SIG-M5 (cell line): ENCODE data around the gene LRP3.

ENCODE experiments used
- DNase-seq: peaks from one replicate; lab custom pipeline; 2025; lab: John Stamatoyannopoulos, UW

Gene LRP3

DNA sequence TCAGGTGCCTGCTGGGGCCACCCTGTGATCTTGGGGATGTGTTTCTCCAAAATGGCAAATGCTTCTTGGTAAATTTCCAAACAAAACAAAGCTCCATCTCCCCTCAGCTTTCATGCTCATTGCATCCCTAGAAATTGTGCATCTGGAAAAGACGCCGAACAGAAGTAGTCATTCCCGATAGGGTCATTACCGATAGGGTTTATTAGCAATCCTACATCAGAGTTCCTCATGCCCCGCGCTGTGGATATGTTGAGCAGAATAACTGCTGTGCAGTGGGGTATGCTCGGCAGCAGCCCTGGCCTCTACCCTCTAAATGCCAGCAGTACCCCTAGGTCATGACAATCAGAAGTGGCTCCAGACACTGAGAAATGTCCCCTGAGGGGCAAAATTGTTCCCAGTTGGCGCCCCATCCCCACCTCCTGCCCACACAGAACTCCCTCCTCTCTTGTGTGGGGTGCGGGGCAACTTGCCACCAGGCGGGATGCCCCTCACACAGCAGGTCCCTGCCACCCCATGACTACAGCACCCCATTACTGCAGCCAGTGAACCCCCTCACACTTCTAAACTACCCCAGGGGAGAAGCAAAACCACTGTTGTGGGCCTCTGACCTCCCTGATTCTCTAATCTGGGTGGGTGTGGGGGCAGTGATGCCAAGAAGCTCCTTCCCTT lies 44.5 kb downstream of the LRP3 start:
- DNase-seq, result no peak

DNA sequence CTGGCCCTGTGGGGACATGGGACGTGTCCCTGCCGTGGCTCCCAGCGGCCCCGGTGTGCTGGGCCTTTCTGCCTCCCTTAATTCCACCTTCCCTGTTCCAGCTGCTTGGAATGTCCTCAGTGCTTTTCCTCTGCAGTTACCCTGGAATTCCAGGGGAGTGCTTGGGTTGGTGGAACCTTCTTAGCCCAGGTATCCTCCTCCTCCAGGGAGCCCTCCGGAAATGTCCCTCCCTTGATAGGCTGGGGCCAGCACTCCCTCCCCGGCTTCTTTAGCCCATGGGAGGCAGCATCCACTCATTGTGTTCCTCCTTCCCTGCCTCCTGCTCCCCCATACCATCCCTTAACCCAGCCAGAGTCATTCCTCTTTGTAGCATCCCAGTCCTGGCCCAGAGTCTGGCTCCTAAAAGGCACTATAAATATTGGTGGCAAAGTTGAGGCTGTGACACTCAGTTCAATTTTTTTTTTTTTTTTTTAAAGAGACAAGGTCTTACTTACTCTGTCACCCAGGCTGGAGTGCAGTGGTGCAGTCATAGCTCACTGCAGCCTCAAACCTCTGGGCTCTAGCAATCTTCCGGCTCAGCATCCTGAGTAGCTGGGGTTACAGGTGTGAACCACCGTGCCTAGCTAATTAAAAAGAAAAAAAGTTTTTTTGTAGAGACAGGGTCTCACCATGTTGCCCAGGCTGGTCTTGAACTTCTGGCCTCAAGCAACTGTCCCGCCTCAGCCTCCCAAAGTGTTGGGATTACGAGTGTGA lies 45.3 kb downstream of the LRP3 start:
- no peak for DNase-seq

DNA sequence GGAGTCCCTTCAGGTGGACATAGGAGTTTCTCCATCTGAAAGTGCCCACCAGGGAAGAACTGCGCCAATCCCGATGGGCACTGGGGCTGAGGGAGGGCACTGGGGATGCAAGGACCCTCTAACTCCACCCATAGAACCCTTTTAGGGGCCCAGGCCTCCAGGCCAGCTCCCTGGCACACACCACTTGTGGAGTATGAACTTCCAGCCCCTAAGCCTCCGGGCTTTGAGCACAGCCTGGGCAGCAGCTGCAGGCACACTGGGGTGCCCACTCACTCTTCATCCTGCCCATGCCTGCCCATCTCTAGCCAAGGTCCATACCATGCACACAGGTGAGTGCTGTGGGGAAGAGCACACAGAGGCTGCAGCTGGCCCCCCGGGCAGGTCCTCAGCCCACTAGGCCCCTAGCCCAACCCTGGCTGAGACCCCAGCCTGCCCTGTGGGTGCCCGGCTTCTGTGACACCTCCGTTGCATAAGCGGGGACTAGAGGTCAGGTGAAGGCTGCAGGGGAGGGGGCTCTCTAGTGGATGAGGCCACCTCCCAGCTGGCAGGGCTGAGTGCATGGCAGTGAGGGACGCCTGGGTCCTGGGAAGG lies 46.1 kb downstream of the LRP3 start:
- DNase-seq, result no peak

DNA sequence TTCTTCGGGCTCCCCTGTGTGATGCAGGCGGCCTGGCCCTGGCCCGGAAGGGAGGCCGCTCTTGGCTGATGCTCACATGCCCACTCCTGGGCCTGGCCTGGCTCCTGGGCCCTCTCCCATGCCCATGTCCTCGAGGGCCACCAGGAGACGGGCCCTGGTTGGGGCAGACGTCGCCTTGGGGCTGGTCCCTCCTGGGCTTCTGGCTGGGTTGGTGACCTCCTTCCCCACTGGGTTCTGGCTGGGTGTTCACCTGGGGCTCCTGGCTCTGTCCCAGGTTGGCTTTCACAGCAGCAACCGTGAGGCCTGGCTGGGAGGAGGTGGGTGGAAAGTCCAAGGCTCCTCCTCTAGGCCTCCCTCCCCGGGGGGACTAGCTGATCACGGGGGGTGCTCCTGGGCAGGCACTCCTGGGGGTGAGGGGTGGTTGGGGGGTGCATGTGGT lies 47.0 kb downstream of the LRP3 start:
- no peak for DNase-seq

DNA sequence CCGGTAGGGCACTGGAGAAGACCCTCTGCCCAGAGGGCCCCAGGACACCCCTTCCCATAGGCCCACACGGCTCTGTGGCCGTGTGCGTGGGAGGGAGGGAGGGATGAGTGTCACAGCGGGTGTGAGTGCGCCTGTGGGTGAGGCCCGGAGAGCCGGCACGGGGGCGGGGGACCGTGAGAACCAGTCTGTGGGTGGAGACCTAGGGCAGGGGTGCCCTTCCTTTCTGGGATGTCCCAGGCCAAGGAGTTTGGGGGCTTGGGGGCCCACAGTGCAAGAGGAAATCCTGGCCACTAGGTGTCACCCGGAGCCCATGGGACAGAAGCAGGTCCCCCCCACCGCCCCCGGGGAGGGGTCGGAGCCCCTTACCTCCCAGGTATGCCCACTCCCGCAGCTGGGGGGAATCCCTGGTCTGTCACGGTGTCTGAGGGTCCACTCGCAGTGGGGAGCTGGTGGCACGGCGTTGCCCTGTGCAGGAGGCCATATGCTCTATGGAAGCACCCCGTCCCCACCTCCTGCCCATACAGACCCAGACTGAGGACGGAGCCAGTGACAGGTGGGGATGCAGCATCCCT lies 47.5 kb downstream of the LRP3 start:
- DNase-seq, result no peak

DNA sequence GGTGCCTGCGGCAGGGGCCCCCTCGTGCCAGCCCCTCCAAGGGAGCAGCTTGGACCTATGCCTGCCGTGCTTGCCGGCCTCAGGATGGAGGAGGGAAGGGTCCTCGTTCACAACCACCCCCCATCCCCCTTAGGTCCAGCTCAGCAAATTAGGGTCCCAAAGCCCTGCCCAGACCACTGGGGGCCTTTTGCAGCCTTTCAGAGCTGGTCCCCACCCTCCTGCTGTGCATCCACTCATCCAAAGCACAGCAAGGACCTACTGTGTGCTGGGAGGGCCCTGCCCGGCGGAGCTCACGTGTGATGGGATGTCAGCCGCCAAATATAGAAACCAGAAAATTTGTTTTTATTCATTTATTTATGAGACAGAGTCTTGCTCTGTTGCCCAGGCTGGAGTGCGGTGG lies 48.0 kb downstream of the LRP3 start:
- no peak for DNase-seq

DNA sequence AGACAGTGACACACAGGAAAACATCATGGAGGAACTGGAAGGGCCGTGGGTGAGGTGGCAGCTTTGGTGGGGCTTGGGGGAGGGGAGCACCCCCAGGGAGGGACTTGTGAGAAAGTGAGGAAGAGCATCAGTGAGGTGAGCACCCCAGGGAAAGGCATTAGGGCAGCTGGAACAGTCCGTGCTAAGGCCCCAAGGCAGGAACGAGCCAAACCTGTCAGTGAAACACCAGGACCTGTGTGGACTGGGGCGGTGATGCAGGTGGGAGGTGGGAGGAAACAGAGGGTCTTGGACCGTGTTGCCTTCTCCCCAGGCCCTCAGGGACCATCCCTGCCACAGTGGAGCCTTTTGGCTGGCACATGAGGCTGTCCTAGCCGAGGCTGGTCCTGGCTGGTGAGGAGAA lies 48.8 kb downstream of the LRP3 start:
- DNase-seq, result no peak

DNA sequence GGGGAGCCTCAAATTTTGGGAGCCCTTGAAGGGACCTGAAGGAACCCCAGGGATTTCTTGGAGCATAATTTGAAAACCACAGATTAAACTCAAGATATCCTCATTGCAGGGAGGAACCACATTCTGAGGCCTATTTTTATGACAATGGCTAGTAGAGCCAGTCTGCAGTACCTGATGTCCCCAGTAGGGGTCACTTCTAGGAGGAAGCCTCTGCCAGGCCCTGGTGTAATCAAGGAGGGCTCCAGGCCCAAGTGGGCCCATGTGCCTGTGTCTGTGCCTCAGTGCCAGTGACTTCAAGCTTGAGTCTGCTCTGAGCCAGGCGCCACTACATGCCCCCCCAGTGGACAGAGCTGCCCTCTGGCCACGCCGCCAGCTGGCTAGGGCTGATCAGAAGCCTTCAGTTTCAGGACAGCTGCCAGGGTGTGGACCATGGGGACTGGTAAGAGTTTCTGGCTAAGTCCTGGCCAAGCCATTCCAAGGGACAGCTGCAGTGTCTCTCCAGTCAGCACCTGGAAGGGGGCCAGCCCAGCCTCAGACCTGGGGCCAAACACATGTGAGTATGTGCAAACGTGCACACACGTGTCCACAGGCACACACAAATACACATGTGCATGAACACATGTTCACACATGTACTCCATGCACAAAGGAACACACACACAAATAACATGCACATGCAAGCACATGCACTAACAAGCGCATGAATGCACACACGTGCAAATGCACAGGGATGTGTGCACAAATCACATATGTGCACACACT lies 52.0 kb downstream of the LRP3 start:
- no peak for DNase-seq

DNA sequence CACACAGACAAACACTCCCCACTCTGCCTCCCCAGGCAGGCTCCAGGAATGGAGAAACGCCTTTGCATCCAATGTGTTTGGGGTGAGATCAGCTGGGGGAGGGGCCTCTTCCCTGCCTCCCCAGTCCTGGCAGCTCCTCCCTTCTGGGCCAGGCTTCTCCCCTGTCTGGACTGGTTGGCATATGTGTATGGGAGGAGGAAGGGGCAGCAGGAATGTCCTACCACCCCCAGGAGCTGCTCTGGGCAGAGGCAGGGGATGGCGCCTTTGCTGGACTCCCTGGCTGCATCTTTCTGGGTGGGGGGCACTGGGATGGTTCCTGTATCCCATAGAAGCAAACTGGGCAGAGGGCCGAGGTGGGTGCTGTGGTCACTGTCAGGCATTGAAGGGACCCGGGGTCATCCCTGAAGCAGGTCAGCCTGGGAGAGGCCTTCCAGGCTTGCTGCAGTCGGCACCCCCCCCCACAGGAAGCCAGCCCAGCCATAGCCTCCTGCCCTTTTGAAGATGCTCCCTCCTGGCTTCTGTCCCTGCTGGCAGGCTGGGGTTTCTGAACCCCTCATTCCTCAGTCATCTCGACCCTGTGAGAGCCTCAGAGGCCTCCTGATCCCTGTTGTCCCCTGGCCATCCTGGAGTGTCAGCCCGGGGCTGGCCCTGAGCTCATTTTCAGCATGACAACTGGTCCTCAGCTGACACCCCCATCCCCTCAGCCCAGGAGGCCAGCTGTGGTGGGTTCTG lies 52.7 kb downstream of the LRP3 start:
- no peak for DNase-seq

DNA sequence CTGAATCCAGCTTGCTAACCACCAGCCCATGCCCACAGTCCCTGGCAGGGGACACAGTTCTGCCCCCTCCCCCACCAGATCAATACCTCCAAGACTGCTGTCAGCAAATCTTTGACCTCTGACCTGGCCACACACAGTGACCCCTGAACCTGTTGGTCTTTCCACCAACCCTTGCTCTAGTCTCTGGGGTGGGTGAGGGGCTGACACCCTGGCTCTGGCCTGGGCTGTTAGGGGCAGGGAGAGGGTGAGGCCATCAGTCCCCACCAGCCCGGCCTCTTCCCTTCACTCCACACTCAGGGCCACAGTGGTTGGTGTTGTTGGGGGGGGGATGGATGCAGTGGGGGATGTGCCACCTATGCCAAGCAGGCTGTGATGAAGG lies 53.3 kb downstream of the LRP3 start:
- no peak for DNase-seq

DNA sequence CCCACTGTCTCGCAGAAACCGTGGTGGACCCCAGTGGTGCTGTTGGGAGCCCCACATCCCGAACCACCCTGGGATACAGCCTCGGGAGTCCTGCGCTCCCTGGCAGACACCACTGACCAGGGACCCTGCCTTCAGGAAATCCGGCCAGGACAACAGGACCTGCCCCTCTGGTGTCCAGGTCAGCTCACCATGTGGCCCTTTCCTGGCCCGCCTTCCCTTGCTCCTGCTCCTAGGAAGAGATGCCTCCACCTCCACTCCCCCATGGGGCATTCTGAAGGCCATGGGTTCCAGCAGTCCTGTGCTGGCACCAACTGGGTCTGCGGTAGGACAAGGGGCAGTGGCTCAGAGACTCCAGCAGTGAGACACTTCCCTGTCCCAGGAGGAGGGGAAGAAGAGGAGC lies 54.0 kb downstream of the LRP3 start:
- DNase-seq, result no peak

DNA sequence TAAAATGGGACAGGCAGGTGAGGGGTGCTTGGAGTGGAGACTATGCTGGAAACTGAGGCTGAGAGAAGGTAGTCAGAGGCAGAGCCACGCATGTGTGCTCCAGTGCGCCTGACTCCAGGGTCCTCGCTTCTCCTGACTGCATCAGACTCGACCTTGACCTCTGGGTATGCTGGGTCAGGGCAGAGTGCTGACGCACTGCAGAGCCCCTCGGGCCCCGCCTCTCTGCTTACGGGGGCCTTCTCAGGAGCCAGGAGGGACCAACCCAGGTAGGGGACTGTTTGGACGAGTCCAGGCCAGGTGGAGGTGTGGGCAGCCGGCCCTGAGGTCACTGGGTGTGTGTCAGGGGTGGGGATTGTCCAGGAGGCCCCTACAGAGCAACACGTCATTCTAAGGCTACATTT lies 54.4 kb downstream of the LRP3 start:
- no peak for DNase-seq

DNA sequence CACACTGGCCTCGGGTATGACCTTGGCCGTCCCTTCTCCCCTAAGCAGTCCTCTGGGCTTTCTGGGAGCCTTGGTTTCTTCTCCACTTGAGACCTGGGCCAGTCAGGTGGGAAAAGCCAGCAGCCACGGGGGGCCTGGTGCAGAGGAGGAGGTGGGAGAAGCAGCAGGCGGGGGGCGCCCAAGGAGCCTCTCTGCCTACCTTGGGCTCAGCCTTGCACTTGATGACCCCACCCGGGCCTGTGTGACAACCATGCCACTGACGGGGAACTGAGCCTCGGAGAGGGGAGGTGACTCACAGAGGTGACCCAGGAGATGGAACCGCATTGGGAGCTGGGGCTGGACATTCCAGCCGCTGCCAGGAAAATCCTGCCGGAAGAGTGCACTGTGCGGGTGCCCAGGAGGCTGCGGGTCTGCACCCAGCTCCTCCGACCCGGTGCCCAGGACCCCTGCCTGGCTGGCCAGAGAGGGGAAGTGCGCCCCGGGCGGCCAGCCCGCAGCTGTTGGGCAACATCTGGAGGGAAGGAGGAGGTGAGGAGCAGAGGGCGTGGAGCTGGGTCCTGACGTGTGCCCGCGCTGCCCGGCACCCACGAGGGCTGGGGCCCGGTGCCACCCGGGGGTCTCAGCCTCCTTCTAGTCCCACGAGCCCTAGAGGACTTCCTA lies 55.0 kb downstream of the LRP3 start:
- DNase-seq, result no peak

DNA sequence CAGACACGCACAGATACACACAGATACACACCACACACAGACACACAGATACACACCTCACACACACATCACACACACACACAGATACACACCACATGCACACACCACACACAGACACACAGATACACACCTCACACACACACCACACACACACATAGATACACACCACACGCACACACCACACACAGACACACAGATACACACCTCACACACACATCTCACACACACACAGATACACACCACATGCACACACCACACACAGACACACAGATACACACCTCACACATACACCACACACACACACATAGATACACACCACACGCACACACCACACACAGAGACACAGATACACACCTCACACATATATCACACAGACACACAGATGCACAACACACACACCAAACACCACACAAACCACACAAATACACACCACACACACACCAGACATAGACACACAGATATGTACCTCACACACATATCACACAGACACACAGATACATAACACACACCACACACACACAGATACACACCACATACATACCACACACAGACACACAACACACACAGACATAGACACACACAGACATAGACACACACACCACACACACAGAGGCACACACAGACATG lies 55.7 kb downstream of the LRP3 start:
- no peak for DNase-seq

DNA sequence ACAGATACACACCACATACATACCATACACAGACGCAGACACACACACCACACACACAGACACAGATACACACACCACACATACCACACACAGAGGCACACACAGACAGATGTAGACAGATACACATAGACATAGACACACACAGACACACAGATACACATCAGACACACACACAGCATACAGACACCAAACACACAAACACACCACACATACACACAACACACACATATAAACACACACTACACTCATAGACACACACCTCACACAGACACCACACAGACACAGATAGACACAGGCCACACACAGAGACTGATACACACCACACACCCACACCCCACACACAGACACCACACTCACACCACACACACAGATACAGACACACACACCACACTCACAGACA lies 56.4 kb downstream of the LRP3 start:
- no peak for DNase-seq

DNA sequence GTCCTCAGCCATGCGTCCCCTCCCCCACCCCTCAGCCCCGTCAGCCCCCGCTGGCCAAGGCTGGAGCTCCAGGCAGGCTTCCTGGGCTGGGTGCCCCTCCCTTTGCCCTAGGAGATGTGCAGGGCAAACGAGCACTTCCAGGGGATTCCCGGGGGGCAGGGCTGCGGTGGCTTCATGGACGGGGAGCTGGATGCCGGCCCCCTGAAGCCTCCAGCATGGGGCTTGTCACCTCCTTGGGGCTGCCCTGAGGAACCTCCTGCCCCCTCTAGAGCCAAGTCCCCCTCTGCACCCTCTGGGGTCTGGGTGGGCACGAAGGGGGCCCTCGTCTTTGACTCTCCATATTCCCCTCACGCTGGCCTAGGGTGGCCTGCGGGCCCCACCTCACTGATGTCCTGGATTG lies 56.9 kb downstream of the LRP3 start:
- no peak for DNase-seq

DNA sequence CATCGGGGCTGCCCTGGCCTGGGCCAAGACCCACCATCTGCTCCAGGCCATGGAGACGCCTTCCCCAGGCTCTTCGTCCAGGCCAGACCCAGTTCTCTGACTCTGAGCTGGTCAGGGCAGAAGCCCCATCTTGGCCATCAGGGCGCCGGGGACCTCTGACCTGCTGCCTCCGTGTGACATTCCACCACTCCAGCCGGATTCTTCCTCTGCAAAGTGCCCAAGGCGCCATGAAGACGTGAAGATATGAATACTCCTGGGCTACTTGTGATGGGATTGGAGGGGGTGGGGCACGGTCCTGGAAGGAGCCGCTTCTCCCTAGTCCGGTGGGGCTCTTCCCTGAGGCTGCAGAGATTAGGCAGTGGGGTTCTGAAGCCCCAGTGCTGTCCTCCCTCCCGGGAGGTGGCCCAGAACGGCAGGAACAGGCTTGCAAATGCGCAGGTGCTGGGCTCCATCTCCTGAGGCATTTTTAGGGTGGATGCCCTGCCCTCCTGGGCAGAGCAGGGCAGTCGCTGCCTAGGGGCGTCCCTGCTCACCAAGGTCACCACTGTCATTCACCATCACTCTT lies 57.5 kb downstream of the LRP3 start:
- no peak for DNase-seq

DNA sequence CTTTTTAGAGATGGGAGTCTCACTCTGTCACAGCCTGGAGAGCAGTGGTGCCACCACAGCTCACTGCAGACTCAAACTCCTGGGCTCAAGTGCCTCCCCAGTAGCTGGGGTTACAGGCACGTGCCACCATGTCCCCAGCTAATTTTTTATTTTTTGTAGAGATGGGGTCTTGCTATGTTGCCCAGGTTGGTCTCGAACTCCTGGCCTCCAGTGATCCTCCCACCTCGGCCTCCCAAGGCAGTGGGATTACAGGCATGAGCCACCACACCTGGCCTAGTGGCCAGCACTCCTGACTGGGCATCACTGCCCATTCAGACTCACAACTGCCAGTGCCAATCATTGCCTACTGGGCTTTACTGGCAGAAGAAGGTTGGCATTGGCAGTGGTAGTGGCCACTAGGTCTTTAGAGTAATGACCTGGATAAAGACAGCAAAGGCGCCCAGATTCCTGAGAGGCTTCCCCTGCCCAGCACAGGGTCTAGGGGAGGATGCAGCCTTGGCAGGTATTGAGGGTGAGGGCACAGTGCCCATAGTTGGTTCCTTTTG lies 58.4 kb downstream of the LRP3 start:
- no peak for DNase-seq

DNA sequence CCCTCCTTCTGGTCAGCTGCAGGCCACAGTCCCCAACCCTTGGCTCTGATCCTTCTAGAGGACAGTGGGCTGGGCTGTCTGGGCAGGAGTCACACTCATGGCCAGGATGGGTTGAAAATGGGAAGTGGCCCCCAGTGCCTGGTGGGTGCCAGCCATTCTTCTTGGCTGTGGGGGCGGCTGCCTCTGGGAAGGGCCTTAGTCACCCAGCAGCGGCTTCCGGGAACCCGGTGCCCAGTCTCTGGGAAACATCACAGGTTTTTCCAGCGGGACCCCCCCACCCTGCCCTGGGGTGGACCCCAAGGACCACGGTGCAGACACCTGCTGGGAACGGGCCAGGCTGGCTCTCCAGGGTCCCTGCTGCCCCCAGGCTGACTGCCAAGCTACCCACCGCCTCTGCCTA lies 58.8 kb downstream of the LRP3 start:
- DNase-seq, result no peak

DNA sequence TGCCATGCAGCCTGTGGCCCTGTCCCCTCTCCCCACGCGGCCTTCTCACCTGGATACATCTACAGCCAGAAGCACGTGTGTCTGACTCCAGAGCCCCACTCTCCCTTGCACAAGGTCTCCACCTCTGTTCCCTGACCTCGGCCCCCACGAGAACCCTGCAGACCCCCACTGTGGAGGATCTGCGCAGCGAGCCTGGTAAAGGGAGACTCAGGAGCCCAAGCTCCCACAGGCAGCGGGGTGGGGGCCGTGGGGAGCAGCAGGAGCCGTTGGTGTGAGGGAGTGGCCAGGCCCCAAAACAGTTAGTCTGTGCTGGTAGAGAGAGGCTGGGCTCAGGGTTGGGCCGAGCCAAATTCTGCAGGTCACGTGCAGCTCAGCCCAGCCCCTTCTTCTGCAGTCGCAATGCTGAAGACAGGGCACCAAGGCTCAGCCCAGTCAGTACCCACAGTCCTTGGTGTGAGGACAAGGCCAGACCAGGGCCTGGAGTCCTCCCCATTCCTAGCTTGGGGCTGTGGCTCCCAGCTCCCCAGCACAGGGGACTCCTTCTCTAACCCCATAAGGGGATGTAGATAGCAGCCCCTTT lies 60.2 kb downstream of the LRP3 start:
- DNase-seq, result no peak
